ENCODE data around the gene COA1.
A peak's percentile ranks its signal among the peaks of the same experiment; 100 is the strongest.
"Not testable (repeated sequence)": the region's sequence is repeated elsewhere in the genome, so short reads cannot be mapped to it uniquely, and the experiment has no call there.

Gene COA1

GRCh38 chr7:43716598-43716997, 12.7 kb downstream of the COA1 start:
- Histone ChIP-seq H3K9ac (ENCODE audit: low read length) (no peak overlapping the region), H3K36me3 (ENCODE audit: control insufficient read depth, insufficient read depth, low read length, severe bottlenecking) (no peaks in the 10 kb centered on the region), H3K27me3 (replicated peaks; ENCODE audit: control insufficient read depth, insufficient read depth, low read length) (no peaks in the 10 kb centered on the region), H3K9me3 (ENCODE audit: control insufficient read depth, low read length) (no peaks in the 10 kb centered on the region), H3K4me3 (ENCODE audit: low read length) (no peak overlapping the region), H3K4me1 (ENCODE audit: control insufficient read depth, insufficient read depth, low read length) (peaks cover 6% of the 10 kb centered on the region)
- no peak for DNase-seq (ENCODE audit: low read depth)

GRCh38 chr7:43715966-43716365, 13.4 kb downstream of the COA1 start:
- H3K9me3 ChIP-seq (ENCODE audit: control insufficient read depth, low read length); H3K36me3 ChIP-seq (ENCODE audit: control insufficient read depth, insufficient read depth, low read length, severe bottlenecking); DNase-seq (ENCODE audit: low read depth); H3K9ac ChIP-seq (ENCODE audit: low read length); H3K4me3 ChIP-seq (ENCODE audit: low read length); H3K27me3 ChIP-seq (replicated peaks; ENCODE audit: control insufficient read depth, insufficient read depth, low read length); H3K4me1 ChIP-seq (ENCODE audit: control insufficient read depth, insufficient read depth, low read length): not testable (repeated sequence)

DNA sequence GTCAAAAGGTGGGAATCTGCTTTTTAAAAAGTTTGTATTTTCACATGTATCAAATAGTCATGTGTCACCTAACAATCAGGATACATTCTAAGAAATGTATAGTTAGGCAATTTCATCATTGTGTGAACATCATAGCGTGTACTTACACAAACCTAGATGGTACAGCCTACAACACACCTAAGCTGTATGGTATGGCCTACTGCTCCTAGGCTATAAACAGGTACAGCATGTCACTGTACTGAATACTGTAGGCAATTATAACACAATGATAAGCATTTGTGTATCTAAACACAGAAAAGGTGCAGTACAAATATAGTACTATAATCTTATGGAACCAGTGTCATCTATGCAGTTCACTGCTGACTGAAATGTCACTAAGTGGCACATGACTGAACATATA, 17.8 kb downstream of the COA1 start:
- no peak overlapping the region for H3K4me3 ChIP-seq (ENCODE audit: low read length)
- H3K9me3 ChIP-seq (ENCODE audit: control insufficient read depth, low read length) = peaks cover 2% of the 10 kb centered on the region
- no peaks in the 10 kb centered on the region for H3K4me1 ChIP-seq (ENCODE audit: control insufficient read depth, insufficient read depth, low read length)
- no peaks in the 10 kb centered on the region for H3K27me3 ChIP-seq (replicated peaks; ENCODE audit: control insufficient read depth, insufficient read depth, low read length)
- DNase-seq (ENCODE audit: low read depth) = no peak
- H3K9ac ChIP-seq (ENCODE audit: low read length) = no peak overlapping the region
- no peaks in the 10 kb centered on the region for H3K36me3 ChIP-seq (ENCODE audit: control insufficient read depth, insufficient read depth, low read length, severe bottlenecking)

- not testable (repeated sequence) for H3K9ac ChIP-seq (ENCODE audit: low read length); H3K36me3 ChIP-seq (ENCODE audit: control insufficient read depth, insufficient read depth, low read length, severe bottlenecking); H3K9me3 ChIP-seq (ENCODE audit: control insufficient read depth, low read length); H3K4me1 ChIP-seq (ENCODE audit: control insufficient read depth, insufficient read depth, low read length); DNase-seq (ENCODE audit: low read depth); H3K4me3 ChIP-seq (ENCODE audit: low read length); H3K27me3 ChIP-seq (replicated peaks; ENCODE audit: control insufficient read depth, insufficient read depth, low read length)
These were observed 21.3 kb downstream of the COA1 start for GRCh38 chr7:43708055-43708454.

GRCh38 chr7:43703573-43703972, 25.8 kb downstream of the COA1 start:
- Histone ChIP-seq H3K4me3 (ENCODE audit: low read length) (no peak overlapping the region), H3K27me3 (replicated peaks; ENCODE audit: control insufficient read depth, insufficient read depth, low read length) (no peaks in the 10 kb centered on the region), H3K9me3 (ENCODE audit: control insufficient read depth, low read length) (peaks cover under 1% of the 10 kb centered on the region), H3K9ac (ENCODE audit: low read length) (no peak overlapping the region), H3K36me3 (ENCODE audit: control insufficient read depth, insufficient read depth, low read length, severe bottlenecking) (peaks cover 8% of the 10 kb centered on the region), H3K4me1 (ENCODE audit: control insufficient read depth, insufficient read depth, low read length) (peaks cover 15% of the 10 kb centered on the region)
- DNase-seq (ENCODE audit: low read depth) = no peak

DNA sequence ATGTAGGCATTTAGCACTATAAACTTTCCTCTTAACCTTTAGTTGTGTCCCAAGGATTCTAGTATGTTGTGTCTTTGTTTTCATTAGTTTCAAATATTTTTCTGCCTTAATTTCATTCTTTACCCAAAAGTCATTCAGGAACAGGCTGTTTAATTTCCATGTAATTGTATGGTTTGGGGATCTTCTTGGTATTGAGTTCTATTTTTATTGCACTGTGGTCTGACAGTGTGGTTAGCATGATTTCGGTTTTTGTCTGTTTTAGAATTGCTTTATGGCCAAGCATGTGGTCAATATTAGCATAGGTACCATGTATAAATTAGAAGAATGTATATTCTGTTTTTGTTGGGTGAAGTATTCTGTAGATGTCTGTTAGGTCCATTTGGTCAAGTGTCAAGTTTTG, 26.3 kb downstream of the COA1 start:
- no peak for DNase-seq (ENCODE audit: low read depth)
- no peaks in the 10 kb centered on the region for H3K27me3 ChIP-seq (replicated peaks; ENCODE audit: control insufficient read depth, insufficient read depth, low read length)
- peaks cover 8% of the 10 kb centered on the region for H3K36me3 ChIP-seq (ENCODE audit: control insufficient read depth, insufficient read depth, low read length, severe bottlenecking)
- peaks cover 15% of the 10 kb centered on the region for H3K4me1 ChIP-seq (ENCODE audit: control insufficient read depth, insufficient read depth, low read length)
- no peak overlapping the region for H3K4me3 ChIP-seq (ENCODE audit: low read length)
- no peaks in the 10 kb centered on the region for H3K9me3 ChIP-seq (ENCODE audit: control insufficient read depth, low read length)
- no peak overlapping the region for H3K9ac ChIP-seq (ENCODE audit: low read length)

DNA sequence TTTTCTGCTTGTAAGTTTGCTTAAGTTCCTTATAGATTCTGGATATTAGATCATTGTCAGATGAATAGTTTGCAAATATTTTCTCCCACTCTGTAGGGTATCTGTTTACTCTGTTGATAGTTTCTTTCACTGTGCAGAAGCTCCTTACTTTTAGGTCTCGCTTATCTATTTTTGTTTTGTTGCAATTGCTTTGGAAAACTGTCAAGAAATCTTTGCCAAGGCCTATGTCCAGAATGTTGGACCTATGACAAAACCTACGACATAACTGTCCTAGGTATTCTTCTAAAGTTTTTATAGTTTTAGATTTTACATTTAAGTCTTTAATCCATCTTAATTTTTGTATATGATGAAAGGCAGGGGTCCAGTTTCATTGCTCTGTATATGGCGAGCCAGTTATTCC, 27.4 kb downstream of the COA1 start:
- H3K9ac ChIP-seq (ENCODE audit: low read length) = no peak overlapping the region
- no peak overlapping the region for H3K4me3 ChIP-seq (ENCODE audit: low read length)
- no peaks in the 10 kb centered on the region for H3K27me3 ChIP-seq (replicated peaks; ENCODE audit: control insufficient read depth, insufficient read depth, low read length)
- peaks cover 15% of the 10 kb centered on the region for H3K4me1 ChIP-seq (ENCODE audit: control insufficient read depth, insufficient read depth, low read length)
- H3K9me3 ChIP-seq (ENCODE audit: control insufficient read depth, low read length) = no peaks in the 10 kb centered on the region
- H3K36me3 ChIP-seq (ENCODE audit: control insufficient read depth, insufficient read depth, low read length, severe bottlenecking) = peaks cover 8% of the 10 kb centered on the region
- DNase-seq (ENCODE audit: low read depth) = no peak

GRCh38 chr7:43701500-43701854, 27.8 kb downstream of the COA1 start:
- peaks cover 15% of the 10 kb centered on the region for H3K4me1 ChIP-seq (ENCODE audit: control insufficient read depth, insufficient read depth, low read length)
- no peak overlapping the region for H3K4me3 ChIP-seq (ENCODE audit: low read length)
- H3K36me3 ChIP-seq (ENCODE audit: control insufficient read depth, insufficient read depth, low read length, severe bottlenecking) = peaks cover 8% of the 10 kb centered on the region
- no peak overlapping the region for H3K9ac ChIP-seq (ENCODE audit: low read length)
- peak; percentile 36 for DNase-seq (ENCODE audit: low read depth)
- no peaks in the 10 kb centered on the region for H3K9me3 ChIP-seq (ENCODE audit: control insufficient read depth, low read length)
- no peaks in the 10 kb centered on the region for H3K27me3 ChIP-seq (replicated peaks; ENCODE audit: control insufficient read depth, insufficient read depth, low read length)

DNA sequence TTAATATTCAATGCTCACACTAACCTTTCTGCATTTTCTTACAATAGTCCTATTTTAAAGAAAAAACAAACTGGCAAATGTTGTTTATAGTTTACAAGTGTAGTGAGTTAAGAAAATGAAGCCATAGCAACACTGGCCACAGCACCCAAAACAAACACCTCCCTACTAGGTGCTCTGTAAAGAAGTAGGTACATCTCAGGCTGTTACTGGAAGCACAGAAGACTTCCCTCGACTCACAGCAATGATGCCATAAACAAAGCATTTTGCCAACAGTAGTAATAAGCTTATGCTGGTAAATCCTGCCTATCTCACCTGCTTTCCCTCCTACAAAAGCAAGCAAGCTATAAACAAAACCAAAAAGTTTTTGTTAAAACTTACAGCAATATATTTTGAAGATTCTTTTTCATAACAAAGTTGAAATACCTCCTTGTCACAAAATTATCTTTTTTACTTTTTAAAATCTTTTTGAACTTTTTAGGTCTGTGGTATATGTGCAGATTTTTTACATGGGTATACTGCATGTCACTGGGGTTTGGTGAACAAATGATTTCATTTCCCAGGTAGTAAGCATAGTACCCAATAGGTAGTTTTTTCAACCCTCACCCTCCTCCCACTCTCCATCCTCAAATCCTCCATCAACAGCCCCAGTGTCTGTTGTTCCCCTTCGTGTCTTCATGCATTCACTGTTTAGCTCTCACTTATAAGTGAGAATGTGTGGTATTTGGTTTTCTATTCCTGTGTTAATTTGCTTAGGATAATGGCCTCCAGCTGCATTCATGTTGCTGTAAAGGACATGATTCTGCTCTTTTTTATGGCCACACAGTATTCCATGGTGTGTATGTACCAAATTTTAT, 28.4 kb downstream of the COA1 start:
- Histone ChIP-seq H3K4me1 (ENCODE audit: control insufficient read depth, insufficient read depth, low read length) (peaks cover 15% of the 10 kb centered on the region), H3K4me3 (ENCODE audit: low read length) (no peak overlapping the region), H3K36me3 (ENCODE audit: control insufficient read depth, insufficient read depth, low read length, severe bottlenecking) (peaks cover 8% of the 10 kb centered on the region), H3K9ac (ENCODE audit: low read length) (peak overlapping the region; percentile 3), H3K27me3 (replicated peaks; ENCODE audit: control insufficient read depth, insufficient read depth, low read length) (no peaks in the 10 kb centered on the region), H3K9me3 (ENCODE audit: control insufficient read depth, low read length) (no peaks in the 10 kb centered on the region)
- DNase-seq (ENCODE audit: low read depth) = no peak

GRCh38 chr7:43700059-43700501, 29.2 kb downstream of the COA1 start:
- Histone ChIP-seq H3K4me3 (ENCODE audit: low read length) (no peak overlapping the region), H3K9me3 (ENCODE audit: control insufficient read depth, low read length) (no peaks in the 10 kb centered on the region), H3K9ac (ENCODE audit: low read length) (peak overlapping the region; percentile 46), H3K27me3 (replicated peaks; ENCODE audit: control insufficient read depth, insufficient read depth, low read length) (no peaks in the 10 kb centered on the region), H3K4me1 (ENCODE audit: control insufficient read depth, insufficient read depth, low read length) (peaks cover 15% of the 10 kb centered on the region), H3K36me3 (ENCODE audit: control insufficient read depth, insufficient read depth, low read length, severe bottlenecking) (peaks cover 6% of the 10 kb centered on the region)
- DNase-seq (ENCODE audit: low read depth) = peak; percentile 90

DNA sequence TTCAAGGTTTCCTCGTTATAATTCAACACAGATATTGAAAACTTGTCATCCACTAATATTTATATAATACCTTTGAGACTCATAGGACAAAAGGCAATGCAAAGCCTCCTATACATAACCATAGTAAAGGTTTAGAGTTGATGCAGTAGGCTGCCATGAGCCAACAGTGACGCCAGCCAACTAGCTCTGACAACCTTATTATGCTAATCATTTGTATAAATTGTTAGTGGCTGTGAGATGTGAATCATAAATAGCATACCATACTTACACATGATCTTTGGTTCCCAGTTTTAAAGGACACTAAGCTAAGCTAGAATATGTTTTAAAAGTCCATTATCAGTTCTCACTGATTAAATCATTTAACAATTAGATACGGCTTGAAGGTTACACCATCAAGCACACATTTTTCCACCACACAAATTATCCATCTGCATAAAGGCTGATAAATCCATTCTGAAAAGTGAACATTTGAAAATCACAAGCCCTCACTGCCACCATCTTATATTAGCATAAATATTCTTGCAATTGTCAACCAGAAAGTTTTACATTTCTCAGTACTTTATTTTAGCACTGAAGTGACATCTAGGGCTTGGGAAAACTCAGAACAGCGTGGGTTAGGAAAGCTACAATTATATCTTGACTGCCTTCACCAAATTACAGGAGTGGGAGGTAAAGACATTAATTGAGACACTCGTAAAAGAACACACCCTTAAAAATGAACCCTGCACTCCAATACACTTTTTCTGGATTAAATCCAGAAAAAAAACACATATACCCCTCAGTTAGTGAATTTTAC, 30.7 kb downstream of the COA1 start:
- no peaks in the 10 kb centered on the region for H3K36me3 ChIP-seq (ENCODE audit: control insufficient read depth, insufficient read depth, low read length, severe bottlenecking)
- H3K4me3 ChIP-seq (ENCODE audit: low read length) = no peak overlapping the region
- no peak overlapping the region for H3K9ac ChIP-seq (ENCODE audit: low read length)

More for the DNA sequence above, 30.7 kb downstream of the COA1 start:
- DNase-seq (ENCODE audit: low read depth) = no peak
- Histone ChIP-seq H3K9me3 (ENCODE audit: control insufficient read depth, low read length) (no peaks in the 10 kb centered on the region), H3K4me1 (ENCODE audit: control insufficient read depth, insufficient read depth, low read length) (peaks cover 29% of the 10 kb centered on the region), H3K27me3 (replicated peaks; ENCODE audit: control insufficient read depth, insufficient read depth, low read length) (no peaks in the 10 kb centered on the region)
